Measurements from ENCODE around the gene MAB21L4.

- no peak for TF ChIP-seq CTCF (IDR thresholded peaks at IDR 0.05)
- no peak for TF ChIP-seq POLR2A (IDR thresholded peaks at IDR 0.05)
These were observed 19.3 kb downstream of the MAB21L4 start for GRCh38 chr2:240876475-240877251.

Measured in sigmoid colon (tissue), 3 donors.